HG03103 (cell line): ENCODE data around the gene COL7A1.
A peak's percentile ranks its signal among the peaks of the same experiment; 100 is the strongest.

Experiments
- ATAC-seq: cut with Tn5 transposase; IDR thresholded peaks from one replicate; pipeline ENCODE4 v1.9.1; 2021; ENCODE audit warnings: low read depth; ENCODE audit not compliant: unreplicated experiment

Gene COL7A1

DNA sequence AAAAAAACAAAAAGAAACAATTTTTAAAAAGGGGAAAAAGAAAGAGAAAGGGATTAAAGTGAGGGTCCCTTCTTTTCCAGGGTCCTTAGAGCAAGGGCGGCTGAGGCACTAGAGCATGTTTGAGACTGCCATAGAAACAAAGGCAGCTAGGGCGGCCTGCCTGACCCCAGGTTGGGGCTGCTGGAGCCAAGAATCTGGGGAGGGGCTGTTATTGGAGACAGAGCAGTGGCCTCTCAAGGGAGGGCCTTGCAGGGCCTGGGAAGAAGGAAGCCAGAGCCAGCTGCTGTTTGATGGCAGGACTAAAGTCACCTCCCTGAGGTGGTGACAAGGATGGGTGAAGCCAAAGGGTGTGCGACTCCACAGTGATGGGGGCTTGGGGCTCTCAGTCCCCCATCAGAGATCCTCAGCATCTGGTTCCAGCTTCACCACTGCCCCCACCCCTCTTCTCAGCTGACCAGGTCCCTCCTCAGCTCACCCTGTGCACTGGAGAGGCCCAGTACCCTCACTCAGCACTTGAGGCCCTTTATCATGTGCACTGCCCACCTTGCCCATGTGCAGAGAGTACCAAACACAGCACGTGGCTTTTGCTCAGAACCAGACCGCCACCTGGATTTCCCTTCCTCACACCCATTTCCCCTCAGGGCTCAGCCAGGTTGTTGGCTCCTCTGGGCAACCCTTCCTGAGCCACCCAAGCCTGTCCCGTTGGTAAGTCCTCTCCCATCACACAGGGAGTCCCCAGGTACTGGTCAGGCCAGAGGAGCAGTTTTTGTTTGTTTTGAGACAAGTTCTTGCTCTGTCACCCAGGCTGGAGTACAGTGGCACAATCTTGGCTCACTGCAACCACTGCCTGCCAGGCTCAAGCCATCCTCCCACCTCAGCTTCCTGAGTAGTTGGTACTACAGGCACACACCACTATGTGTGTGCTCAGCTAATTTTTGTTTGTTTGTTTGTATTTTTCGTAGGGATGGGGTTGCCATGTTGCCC, 24.7 kb upstream of the COL7A1 start:
- no peak for ATAC-seq

DNA sequence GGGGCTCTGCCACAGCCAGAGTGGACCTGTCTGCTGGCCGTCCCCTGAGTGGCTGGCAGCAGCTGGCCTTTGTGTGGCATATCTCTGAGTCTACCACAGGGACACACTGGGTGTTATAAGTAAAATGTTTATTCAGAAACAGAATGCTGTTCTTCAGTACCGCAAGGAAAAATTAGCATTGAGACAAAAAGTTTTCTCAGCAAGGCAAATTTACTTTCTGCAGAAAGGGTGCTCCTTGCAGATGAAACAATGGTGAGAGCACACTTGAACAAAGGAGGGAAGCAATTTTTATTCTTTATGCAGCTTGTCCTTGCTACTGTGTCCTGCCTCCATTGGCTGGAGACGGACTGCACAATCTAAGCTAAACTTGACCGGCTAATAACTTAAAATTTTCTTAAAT, 22.4 kb upstream of the COL7A1 start:
- ATAC-seq: no peak

DNA sequence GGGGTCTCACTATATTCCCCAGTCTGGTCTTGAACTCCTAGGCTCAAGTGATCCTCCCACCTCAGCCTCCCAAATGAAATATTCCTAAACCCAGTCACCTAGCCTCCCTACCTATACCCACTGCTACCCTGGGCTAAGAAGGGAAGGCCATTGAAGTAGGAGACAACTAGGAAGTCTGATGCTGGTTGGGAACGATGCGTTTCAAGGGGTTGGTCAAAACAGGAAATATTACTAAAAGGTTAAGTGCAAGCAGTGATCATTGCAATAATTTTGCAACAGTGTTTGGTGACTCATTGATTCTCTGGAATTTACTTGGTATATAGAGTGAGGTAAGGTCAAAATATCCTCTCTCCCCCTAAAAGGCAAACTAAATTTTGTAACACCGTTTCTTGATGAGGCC, 18.9 kb upstream of the COL7A1 start:
- ATAC-seq: no peak

DNA sequence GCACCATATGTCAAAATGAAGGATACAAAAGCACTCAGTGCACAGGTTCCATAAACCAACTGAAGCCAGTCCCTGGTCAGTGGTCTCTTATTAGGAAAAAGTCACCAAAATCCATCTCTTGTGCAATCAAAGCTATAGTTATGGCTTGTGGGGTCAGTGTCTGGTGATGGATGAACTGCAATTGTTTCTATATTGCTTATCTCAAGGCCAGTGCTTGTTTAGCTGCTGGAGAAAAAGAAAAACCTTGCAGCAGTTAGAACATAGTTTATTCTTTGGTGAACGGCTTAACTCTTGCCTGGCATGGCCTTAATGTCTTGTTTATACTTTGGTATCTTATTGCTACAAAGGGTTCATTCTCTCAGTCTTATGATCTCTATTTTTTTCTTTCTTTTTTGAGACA, 17.2 kb upstream of the COL7A1 start:
- ATAC-seq: no peak

DNA sequence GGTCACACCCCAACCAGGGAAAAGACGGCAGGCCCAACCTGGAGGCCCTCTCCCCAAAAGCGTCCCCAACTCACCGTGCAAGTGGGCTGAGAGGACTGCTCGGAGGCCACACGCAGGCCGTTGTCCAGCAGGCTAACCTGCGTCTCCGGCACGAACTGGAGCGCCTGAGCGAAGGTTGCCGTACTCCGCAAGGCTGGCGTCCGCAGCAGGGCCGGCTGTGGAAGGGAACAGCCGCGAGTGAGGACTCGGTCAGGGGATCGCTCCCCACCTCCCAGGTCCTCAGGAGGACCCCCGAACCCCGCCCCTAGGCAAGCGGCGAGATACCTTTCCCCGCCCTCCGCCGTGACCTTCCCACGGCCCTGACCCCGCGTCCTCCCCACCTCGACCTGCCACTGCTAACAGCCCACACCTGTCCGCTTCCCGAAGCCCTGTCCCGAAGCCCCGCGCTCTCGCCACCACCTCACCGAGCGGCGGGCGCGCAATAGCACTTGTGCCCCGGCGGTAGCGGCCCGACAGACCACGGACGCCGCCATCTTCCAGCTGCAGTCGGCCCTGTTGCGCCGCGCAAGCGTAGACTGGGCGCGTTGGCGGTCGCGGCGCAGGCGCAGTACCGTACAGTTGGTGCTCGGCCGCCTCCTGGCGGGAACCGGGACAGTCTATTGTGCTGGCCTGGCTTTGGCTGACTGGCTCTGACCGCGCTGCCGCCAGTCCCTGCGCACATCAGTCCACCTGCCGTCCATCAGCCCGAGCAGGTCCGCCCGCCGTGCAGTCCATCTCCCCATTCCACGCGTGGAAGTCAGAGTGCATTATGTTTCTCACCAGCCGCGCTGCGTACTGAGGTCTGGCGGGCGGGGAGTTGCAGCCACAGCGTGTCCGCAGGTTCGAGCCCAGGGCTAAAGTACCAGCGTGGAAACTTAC, 14.2 kb upstream of the COL7A1 start, which contains the start of gene UQCRC1:
Gene UQCRC1 (minus strand): TSS at position 559 of the 918 bp plus-strand sequence. CDS start 26 bp downstream, at position 533.
- peak; percentile 97 for ATAC-seq

DNA sequence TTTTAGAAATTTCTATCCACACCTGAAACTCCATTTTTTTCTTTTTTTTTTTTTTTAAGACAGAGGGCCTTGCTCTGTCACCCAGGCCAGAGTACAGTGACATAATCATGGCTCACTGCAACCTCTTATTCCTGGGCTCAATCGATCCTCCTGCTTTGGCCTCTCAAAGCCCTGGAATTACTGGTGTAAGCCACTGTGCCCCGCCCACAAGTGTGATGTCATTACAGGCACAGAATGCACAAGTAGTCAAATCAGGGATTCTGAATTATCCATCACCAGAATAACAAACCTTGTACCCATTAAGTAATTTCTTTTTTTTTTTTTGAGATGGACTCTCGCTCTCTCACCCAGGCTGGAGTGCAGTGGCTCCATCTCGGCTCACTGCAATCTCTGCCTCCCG, 12.4 kb upstream of the COL7A1 start:
- ATAC-seq: no peak

DNA sequence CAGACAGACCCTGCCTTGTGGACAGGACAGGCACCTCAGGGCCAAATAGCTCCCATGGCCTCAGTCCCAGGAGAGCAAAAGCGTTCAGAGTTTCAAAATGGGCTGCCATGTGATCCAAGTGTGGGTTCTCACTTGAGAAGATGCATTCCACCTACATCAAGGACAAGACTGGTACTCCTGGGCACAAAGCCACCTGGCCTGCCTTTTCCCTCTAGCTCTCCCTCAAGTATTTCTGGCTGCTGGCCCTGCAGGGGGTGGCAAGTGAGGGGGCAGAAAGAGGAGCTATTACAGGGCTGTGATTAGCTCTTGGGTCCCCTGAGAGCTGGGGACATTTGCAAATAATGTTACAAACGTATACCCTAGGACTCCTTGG, 6.5 kb upstream of the COL7A1 start:
- ATAC-seq: no peak

DNA sequence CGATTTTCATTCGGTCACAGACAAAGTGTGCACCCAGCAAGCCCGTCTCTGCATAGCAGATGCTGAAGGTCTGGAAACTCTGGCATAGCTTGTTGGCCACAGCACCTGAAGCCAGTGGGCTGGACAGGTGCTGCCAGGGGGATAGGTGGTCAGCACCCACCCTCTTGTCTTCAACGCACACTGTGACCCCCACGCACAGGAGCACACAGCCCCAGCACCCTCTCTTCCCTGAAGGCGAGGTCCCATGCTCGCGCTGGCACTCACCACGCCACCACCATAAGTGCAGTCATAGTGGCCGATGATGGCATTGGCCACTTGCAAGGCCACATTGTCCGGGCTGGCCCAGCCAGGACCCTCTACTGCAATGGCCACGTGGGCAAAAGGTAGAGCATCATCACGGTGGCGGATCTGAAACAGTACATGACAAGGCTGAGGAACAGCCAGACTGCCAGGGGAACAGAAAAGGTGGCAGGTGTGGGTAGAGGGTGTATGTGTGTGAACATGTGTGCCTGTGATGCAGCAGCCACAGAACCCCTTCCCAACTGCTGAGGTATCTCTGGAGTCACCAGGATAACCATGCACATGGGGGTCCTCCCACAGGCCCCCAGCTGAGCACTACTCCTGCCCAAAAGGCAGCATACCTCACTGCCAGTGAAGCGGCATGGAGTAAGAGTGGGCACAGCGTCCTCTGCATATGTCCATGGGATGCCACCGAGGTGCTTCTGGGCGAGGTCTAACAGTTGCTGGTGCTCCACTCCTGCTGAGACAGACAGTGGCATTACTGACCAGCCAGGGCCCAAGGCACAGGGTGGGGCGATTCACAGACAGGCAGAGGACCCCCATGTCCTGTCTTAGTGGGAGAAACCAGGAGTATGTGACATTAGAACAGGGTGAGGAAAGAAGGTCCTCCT, 5.8 kb upstream of the COL7A1 start:
- ATAC-seq: no peak

DNA sequence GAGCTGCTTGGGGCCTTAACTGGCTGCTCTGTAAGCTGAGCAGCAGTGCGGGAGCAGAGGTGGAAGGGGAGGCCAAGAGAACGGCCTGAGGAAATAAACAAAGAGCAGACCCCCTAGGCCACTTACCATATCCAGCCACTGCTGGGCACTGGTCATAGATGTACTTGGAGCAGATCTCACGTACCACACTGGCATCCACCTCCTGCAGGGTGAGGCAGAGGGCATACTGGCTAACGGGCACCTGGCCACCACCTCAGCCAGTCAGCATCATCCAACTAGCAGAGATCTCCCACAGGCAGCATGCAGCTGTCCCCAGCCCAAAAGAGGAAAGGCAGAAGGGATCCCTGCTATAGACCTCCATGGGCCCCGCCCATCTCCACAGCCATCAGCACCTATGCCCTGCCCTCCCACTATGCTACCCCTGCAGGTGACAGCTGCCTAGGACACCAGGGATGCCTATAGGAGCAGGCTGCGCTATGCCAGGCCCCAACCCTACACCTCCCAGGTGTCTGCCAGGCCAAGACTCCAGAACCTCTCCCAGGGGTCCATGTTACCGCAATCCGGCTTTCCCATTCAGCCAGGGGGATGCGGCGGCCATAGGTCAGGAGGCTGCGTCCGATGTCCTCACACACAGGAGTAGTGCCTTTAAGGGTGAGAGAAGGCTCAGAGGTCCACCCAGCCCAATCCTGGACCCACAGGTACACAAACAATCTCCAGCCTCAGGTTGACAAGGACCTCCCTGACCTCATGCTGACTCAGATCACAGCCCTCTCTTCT, 4.6 kb upstream of the COL7A1 start:
- no peak for ATAC-seq

DNA sequence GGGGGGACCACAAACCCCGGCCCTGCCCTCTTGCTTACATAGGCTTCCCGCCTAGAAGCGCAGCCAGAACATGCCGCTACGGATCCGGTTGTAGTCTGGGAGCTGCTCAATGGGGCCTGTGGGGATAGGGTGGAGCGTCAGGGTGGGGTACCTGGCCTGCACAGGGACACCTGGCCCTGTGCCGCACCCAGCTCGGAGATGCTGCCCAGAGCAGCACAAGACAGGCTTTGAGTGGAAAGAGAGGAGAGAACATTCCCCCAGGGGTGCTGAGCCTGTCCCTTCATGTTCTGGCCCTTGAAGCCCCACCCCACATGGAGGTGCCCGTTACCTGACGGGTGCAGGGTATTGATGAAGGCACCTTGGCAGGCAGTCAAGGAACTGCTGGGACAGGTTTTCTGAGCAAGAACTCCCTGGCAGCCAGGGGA, 4.0 kb upstream of the COL7A1 start:
- no peak for ATAC-seq

DNA sequence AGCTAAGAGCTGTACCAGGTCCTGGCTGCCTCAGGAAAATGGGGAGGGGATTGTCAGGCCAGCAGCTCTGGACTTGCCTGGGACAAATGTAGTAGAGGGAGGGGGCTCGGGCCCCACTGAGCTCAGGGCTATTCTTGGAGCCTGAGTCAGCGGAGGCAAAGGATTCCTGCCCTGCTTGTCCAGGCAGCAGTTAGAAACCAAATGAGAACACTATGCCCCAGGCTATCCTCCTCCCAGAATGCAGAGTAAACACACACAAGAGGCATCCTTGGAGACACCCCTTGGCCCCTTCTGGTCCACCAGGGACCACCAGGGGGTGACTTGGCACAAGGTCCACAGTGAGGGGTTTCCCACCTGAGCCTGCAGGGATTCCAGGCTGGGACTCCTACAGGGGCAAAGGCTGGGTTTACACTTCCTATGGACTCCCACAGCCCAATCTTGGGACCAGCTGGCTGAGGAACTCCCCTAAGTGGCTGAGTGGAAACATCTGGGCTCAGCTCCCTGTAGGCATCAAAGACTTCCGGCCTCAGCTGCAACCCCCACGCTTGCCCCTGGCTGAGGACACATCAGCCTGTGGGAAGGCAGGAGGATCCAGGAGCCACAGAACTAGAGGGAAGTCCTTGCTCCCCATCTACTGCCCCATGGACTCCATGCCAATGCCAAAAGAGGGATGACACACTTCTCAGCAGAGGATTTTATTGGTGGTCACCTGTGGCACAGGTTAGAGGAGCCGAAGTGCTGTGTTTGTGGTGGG, 3.4 kb upstream of the COL7A1 start:
- no peak for ATAC-seq

DNA sequence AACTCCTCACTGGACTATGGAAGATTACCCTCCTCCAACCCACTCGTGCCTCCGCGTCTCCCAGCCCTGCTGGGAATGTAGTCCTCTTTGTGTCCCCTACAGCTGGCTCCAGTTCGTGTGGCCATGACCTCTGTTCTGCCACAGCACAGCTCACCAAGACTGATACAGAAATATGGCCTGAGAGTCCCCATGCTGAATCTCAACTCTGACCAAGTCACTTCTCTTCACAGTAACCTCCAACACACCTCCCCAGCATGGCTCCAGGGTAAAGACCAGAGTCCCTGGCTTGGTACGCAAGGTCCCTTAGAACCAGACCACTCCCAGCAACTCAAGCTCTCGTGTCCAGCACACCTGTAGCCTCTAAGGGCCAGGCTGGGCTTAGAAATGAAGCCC, 2.3 kb upstream of the COL7A1 start:
- no peak for ATAC-seq

DNA sequence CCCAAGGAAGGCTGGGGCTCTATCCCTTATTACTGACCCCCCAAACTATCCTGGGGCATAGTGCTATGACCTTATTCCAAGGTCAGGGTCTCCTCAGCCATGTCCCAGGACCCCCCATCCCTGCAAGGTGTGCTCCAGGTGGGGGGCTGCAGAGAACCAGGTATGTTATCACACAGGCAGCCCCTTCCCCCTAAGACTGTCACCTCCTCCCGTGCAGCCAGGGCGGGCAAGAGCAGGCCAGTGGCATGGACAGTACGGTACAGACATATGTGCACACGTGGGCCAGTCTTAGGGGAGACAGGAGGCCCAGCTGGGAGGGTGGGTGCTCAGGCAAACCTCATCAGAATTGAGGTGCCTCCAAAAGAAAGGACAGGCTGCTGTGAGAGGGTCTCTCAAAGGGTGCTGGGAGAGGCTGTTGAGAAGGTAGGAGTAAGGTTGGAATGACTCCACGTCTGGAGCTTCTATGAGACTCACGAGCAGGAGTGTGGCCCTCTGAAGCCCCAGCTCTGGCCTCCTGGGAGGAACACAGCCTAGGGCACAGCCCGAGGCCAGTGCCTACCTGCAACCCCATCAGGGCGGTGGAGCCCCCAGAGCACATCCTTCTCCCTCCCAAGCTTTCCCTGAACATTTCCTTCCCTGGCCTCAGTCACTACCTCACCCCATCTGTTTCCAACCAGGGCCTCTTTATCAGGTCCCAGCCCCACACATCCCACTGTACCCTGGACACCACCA, 1.7 kb upstream of the COL7A1 start:
- ATAC-seq: no peak

DNA sequence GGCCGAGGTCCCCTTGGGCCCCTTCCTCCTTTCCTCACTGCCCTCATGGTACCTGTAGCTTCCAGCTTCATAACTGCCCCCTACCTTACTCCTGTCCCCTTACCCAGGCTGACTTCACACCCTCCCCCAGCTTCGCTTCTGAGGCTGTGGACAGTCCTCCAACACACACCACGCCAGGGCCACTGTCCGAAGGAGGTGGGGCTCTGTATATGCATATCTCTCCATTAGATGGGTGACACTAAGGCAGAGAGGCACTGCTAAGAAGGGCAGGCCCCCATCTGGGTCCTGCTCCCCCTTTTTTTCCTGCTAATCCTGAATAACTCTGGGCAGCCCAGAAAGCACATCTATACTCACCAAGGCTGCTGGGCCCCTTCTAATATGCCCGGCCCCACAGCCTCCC, 1.0 kb upstream of the COL7A1 start:
- ATAC-seq: no peak

DNA sequence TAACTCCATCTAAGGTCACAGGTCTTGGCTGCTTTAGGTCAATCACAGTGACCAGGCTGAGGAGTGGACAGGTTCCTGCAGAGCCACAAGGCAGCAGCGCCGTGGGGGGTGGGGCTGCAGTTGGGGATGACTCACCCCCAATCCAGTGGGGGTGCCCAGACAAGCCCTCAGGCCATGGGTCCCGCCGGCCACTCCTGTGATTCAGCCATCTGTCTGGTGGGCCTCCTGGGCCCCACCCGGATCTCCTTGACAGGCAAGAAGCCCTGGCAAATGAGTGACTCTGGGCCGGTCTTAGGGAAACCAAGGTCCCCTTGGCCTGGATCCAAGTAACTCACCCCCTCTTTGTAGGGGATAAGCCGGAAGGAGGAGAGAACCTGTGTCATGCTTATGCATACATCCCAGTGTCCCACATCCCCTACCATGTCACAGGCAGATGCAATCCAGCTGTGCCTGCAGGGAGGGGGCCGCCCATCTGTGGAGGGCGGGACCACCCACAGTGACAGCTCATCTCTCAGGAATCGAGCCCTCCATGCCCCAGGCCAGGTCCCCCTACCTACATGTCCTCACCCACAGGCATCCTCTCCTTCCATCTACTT, 495 bp upstream of the COL7A1 start:
- ATAC-seq: no peak

DNA sequence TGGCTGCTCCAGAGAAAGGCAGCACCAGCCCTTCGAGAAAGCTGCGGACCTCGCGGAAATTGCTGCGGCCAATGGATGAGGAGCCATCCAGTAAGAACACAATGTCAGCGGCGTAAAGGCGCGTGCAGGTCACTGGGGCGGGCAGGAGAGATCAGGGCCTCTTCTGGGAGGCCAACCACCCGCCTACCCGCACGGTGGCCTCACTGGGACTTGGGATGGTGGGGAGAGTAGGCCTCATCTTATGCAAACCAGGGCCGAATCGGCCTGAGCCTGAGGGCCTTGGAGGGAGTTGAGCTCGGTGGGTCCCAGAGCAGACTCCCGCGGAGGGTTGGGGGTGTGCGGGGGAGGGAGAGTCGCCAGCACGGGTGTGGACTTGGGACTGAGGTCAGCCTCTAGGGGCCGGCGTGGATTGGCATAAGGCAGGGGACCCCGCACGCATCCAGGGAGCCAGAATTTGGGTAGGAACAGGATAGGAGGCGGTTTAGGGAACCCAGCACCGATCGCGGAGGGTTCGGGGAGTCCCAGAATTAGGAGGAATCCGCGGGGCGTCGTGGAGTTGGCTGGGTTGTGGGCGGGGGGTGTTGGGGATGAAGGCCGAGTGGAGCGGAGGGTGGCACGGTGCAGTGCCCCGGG, 596 bp downstream of the COL7A1 start:
- no peak for ATAC-seq

DNA sequence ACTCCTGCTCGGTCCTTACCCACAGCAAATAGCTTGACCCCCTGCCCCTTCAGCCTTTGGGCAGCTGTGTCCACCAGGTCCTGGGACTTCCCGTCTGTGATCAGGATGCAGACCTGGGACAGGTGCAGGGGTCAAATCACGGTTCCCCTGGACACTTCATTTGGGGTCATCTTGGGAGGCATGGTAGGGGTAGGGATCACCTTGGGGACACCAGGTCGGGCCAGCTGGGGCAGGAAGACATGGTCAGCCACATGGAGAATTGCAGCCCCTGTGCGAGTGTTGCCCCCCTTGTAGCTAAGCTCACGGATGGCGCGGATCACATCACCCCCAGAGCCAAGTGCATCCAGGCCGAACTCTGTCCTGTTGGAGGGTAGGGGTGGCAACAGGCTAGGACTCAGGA, 1.8 kb downstream of the COL7A1 start:
- ATAC-seq: no peak
